ENCODE data around the gene ARSH.
"Not testable (repeated sequence)": the region's sequence is repeated elsewhere in the genome, so short reads cannot be mapped to it uniquely, and the experiment has no call there.

ARSH gene

DNA sequence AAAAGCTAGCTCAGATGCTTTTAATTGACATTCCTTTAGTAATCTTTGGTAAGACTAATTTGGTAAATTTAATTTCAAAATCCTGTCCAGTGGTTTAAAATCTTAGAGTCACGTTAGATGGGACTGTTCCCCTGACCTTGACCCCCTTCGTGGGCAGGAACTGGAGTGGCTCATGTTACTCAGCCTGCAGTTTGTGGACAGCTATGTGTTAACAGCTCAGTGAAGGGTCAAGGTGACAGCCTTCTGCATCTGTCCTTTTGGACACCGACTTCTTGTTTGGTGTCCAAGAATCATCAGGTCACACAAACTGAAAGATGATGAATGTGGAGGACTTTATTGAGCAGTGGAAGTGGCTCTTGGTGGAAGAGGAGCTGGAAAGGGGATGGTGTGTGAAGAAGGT, 37.9 kb downstream of the ARSH start:
- no peak for DNase-seq

DNA sequence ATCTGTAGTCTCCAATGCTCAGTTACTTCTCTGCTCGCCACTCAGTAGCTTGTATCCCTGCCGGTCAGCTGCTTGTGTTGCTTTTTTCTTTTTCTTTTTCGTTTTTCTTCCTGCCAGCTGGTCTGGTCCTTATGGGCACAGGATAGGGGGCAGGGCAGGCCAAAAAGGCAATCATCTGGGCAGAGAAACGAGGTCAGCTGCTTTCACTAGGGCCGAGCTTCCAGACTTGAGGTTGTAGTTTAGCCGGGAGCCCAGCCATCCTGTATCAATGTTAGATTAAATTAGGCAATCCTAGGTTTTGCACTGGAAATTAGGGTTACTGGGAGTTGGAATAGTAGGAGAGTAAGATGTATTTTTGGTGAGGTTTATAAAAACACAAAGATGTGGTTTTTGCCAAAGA, 38.3 kb downstream of the ARSH start:
- DNase-seq, result no peak

DNA sequence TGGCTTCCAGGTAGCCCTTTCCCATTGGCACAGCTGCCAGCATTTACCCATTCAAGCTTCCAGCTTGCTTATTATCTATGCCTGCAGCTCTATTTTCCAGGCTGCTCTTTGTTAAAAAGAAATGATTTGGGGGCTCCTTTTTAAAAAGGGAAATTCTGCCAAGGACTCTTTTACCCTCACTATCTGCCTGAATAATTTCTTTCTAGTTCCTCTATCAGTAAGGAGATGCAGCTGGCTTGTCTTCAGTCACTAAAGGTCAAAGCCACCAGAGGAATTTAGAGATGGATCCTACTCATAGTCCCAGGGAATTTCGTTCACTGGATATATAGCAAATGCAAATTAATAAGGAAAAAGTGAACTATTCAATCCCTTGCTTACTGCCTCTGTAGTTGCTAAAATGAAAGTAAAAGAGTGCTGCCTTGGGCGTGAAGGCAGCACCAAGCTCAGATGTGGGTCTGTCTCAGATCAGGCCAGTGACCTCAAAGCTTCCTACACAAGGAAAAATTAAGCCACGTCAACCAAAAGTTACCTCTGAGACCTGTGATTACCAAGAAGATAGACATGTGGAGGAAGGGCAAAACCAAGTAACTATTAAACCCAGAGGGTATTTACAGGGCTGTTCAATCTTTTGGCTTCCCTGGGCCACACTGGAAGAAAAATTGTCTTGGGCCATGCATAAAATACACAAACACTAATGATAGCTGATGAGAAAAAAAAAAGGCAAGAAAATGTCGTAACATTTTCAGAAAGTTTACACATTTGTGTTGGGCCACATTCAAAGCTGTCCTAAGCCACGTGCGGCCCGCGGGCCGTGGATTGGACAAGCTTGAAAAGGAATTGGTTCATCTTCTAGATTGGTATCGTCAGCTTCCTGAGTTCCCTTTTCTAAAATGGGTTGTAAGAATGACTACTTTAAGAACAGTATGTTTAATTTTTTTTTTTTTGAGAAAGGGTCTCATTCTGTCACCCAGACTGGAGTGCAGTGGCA, 40.2 kb downstream of the ARSH start:
- no peak for DNase-seq

DNA sequence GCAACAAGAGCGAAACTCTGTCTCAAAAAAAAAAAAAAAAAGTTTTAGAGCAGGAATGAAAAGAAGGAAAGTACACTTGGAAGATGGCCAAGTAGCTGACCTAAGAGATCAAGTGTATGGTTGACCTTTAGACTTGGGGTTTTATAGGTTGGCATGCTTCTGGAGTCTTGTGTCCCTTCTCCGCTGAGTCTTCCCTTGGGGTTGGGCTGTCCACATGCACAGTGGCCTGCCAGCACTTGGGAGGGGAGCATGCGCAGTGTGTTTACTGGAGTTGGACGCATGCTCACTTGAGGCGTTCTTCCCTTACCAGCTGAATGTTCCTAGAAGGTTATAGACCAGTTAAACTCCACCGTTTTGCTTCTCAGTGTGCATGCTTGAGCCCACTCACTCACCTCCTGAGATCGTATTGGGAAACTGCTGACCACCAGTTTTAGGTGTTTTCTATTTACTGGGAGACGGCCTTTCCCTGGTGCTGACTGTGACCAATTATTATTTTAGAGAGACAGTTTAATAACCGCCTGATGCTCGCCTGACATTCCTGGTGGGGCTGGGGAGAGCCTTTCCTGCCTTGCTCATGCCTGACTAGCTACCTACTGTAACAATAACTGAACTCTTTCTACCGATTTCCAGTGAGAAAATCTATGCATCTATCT, 44.3 kb downstream of the ARSH start:
- not testable (repeated sequence) for DNase-seq

DNA sequence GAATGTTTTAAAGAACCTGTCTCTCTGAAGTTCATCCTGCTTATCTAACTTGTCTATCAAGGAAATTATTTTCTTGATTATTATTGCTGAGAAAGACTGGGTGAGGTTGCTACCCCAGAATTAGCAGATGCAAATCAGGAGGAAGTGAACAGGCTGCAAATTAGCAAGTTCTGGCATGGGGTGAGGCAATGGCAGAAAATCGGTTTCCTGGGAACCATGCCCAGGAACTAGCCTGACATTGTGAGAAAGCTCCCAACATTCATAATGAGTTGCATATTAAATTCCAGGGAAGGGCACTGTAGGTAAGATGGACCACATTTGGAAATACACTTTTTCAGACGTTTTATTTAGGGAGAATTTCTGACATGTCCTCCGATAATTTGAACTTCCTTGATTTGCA, 46.5 kb downstream of the ARSH start:
- DNase-seq, result no peak

DNA sequence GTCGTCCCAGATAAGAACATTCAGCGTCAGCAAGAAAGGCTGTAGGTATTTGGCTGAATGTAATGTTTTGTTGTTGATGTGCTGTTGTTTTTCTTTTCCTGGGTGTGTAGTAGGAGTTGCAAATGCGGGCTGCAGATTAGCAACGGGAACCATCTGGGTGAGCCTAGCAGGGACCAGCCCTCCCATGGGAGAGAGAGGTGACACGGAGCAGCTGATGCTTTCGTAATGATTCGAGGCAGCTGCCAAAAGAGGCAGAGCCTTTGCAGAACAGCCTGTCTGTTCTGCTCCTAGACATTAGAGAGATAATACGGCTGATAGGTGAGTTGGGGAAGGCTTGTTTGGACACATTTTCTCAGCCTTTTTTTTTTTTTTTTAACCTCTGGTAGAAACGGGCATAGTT, 60.2 kb downstream of the ARSH start:
- no peak for DNase-seq

DNA sequence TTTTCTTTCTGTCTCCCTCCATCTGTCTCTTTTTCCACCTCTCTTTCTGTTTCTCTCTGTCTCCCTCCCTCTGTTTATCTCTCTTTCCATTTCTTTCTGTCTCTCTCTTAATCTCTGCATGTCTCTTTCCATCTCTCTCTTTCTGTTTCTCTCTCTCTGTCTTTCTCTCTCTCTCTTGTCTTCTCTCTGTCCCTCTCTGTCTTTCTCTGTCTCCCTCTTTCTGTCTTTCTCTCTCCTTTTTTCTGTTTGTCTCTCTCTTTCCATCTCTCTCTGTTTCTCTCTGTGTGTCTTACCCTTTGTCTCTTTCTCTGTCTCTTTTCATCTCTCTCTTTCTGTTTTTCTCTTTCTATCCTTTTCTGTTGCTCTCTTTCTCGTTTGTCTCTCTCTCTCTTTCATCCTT, 69.6 kb downstream of the ARSH start:
- DNase-seq, result no peak

DNA sequence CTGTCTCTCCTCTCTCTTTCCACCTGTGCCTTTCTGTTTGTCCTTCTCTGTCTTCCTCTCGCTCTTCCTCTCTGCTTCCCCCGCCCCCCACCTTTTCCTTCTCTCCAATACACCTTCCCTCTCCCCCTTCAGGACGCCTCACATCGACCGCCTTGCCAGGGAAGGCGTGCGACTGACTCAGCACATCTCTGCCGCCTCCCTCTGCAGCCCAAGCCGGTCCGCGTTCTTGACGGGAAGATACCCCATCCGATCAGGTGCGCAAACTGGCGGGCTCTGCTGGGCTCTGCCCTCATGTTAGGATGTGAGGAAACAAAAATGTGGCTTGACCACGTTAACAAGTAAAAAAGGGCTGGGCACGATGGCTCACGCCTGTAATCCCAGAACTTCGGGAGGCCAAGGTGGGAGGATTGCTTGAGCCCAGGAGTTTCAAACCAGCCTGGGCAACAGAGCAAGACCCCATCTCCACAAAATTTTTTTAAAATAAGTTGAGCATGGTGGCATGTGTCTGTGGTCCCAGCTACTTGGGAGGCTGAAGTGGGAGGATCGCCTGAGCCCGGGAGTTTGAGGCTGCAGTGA, 70.2 kb downstream of the ARSH start:
- DNase-seq, result no peak
